Neural cell (in vitro differentiated cells): ENCODE data around the gene COPS8.

Source experiments
- EZH2 ChIP-seq: fragments of 200-600, 300-800 bp; shearing (Covaris generic), sonication (generic); IDR thresholded peaks from 2 replicates; pipeline ENCODE4 v1.6.1; 2014; ENCODE audit warnings: antibody characterized with exemption, low read length, borderline replicate concordance, mild to moderate bottlenecking; ENCODE audit not compliant: insufficient read depth, poor library complexity, severe bottlenecking
- RAD21 ChIP-seq: fragments of 450-650 bp; conservative IDR thresholded peaks from 2 replicates; pipeline ENCODE4 v1.6.1; 2014; ENCODE audit warnings: antibody characterized with exemption, mild to moderate bottlenecking, moderate library complexity
- TF ChIP-seq, protein P1 (sequence below): fragments of 450-650 bp; IDR thresholded peaks from 2 replicates; pipeline ENCODE4 v1.5.1; 2014; ENCODE audit warnings: antibody characterized with exemption, mild to moderate bottlenecking, moderate library complexity; ENCODE audit not compliant: poor library complexity, severe bottlenecking
- TF ChIP-seq, protein P2 (sequence below): IDR thresholded peaks from 2 replicates; pipeline ENCODE4 v1.6.1; 2012; ENCODE audit warnings: borderline replicate concordance

DNA sequence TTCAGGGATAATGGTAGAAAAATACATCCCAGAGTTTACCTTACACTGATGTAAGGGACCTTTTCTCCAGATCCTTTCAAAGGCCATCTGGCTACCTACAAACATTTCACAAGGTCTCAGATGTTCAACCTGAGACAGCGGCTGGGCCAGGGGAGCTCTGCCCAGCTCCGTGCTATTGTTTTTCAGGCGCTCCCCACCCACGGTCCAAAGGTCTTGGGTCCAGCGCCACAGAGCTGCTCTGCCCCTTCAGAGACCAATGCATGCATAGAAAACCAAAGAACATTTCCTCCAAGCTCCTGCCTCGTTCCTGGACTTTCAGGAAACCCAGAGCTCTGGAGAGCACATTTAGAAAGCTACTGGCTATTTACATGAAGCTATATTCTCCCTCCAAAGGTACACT is 40.3 kb downstream of the COPS8 start:
- TF ChIP-seq, protein P1, sequence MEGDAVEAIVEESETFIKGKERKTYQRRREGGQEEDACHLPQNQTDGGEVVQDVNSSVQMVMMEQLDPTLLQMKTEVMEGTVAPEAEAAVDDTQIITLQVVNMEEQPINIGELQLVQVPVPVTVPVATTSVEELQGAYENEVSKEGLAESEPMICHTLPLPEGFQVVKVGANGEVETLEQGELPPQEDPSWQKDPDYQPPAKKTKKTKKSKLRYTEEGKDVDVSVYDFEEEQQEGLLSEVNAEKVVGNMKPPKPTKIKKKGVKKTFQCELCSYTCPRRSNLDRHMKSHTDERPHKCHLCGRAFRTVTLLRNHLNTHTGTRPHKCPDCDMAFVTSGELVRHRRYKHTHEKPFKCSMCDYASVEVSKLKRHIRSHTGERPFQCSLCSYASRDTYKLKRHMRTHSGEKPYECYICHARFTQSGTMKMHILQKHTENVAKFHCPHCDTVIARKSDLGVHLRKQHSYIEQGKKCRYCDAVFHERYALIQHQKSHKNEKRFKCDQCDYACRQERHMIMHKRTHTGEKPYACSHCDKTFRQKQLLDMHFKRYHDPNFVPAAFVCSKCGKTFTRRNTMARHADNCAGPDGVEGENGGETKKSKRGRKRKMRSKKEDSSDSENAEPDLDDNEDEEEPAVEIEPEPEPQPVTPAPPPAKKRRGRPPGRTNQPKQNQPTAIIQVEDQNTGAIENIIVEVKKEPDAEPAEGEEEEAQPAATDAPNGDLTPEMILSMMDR: no peak
- TF ChIP-seq RAD21 (no peak), EZH2 (no peak)
- TF ChIP-seq, protein P2, sequence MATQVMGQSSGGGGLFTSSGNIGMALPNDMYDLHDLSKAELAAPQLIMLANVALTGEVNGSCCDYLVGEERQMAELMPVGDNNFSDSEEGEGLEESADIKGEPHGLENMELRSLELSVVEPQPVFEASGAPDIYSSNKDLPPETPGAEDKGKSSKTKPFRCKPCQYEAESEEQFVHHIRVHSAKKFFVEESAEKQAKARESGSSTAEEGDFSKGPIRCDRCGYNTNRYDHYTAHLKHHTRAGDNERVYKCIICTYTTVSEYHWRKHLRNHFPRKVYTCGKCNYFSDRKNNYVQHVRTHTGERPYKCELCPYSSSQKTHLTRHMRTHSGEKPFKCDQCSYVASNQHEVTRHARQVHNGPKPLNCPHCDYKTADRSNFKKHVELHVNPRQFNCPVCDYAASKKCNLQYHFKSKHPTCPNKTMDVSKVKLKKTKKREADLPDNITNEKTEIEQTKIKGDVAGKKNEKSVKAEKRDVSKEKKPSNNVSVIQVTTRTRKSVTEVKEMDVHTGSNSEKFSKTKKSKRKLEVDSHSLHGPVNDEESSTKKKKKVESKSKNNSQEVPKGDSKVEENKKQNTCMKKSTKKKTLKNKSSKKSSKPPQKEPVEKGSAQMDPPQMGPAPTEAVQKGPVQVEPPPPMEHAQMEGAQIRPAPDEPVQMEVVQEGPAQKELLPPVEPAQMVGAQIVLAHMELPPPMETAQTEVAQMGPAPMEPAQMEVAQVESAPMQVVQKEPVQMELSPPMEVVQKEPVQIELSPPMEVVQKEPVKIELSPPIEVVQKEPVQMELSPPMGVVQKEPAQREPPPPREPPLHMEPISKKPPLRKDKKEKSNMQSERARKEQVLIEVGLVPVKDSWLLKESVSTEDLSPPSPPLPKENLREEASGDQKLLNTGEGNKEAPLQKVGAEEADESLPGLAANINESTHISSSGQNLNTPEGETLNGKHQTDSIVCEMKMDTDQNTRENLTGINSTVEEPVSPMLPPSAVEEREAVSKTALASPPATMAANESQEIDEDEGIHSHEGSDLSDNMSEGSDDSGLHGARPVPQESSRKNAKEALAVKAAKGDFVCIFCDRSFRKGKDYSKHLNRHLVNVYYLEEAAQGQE: no peak
